ENCODE measurements around the gene TH.
A peak's percentile ranks its signal among the peaks of the same experiment; 100 is the strongest.

TH gene

GRCh38 chr11:2208691-2209369 is 37.2 kb upstream of the TH start:
- DNase-seq (ENCODE audit: low spot score): peak; percentile 45

- DNase-seq (ENCODE audit: low spot score): no peak
These were observed 36.4 kb upstream of the TH start for GRCh38 chr11:2207773-2208621.

DNA sequence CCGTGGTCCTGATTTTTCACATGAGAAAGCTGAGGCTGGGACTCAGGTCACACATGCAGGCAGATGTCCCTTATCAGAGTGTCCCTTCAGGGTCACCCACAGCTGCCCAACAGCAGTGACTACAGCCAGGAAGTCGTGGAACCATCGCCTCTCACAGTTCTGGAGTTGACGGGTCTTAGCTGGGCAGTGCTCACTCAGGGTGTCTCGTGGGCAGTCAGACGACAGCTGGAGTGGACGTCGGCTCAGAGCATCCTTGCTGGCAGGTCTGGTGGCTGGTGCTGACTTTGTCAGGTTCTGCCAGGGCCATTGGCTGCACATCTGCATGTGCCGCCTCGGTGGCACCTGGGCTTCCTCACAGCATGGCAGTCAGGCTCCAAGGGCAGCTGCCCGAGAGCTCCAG is 35.6 kb upstream of the TH start:
- no peak for DNase-seq (ENCODE audit: low spot score)

- no peak for DNase-seq (ENCODE audit: low spot score)
These were observed 34.5 kb upstream of the TH start for GRCh38 chr11:2205981-2206690.

DNA sequence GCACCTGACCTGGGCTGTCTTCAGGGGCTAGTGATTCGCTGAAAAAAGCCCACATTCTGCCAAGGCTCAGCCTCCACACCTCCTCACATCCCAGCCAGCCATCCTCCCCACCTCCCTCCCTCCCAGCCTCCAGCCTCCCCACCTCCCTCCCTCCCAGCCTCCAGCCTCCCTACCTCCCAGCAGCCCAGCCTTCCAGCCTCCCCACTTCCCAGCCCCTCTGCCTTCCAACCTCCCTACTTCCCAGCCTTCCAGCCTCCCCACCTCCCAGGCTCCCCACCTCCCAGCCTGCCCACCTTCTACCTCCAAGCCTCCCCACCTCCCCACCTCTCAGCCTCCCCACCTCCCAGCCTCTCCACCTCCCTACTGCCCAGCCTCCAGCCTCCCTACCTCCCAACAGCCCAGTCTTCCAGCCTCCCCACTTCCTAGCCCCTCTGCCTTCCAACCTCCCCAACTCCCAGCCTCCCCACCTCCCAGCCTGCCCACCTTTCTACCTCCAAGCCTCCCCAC is 33.7 kb upstream of the TH start:
- DNase-seq (ENCODE audit: low spot score): no peak

GRCh38 chr11:2204361-2205213 is 33.0 kb upstream of the TH start:
- DNase-seq (ENCODE audit: low spot score): no peak

- DNase-seq (ENCODE audit: low spot score): no peak
These were observed 32.0 kb upstream of the TH start for GRCh38 chr11:2203440-2204259.

- DNase-seq (ENCODE audit: low spot score): no peak
These were observed 31.4 kb upstream of the TH start for GRCh38 chr11:2202900-2203439.

DNA sequence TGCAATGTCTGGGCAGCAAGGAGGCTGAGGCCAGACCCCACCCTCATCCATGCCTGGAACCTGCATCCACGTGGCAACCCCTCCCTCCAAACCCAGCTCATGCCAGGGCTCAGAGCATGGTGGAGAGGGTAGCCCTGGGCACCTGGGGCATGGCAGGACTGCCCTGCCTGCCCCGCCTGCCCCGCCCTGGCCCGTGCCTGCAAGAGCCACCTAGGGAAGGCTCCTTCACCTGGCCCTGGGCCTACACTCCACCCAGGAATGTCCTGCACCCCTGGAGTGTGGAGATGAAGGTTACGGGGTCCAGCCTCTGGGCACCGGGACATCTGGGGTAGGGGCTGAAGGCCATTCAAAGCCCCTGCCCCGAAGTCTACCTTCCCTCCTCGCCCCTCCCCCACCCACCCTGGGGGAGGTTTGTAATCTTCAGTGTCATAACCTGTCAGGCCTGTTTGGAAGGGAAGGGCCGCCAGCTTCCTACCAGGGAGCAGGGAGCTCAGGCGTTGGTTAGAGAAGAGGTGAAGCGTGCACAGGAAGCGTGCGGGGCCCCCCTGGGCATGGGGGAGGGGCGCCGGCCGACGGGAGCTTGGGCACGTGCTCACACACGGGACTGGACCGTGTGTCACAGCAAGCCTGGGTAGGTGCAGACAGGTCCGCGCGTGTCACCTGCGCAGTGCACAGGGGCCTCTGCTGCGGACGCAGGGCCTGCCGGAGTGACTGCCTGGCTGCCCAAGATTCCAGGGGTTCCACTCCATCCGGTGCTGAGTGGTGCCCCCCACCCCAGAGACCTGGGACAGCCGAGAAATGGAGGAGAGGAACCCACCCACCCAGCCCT is 30.7 kb upstream of the TH start:
- no peak for DNase-seq (ENCODE audit: low spot score)

DNA sequence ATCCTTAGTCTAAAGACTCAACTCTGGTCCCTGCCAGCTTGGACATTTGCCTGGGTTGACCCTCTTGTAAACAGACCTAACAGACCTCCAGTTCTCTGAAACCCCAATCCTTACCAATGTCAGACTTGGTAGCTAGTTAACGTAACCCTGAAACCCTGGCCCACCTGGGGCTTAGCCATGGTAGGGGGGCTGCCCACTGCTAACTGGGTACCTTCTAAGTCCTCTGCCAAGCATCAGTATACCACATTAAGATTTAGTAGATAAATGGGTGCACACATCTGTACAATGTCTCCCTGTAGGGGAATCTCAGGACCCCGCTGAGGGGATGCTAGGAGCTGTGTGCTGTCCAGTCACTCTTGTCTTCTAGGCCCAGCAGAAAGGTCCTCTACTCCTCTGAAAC is 29.9 kb upstream of the TH start:
- no peak for DNase-seq (ENCODE audit: low spot score)

DNA sequence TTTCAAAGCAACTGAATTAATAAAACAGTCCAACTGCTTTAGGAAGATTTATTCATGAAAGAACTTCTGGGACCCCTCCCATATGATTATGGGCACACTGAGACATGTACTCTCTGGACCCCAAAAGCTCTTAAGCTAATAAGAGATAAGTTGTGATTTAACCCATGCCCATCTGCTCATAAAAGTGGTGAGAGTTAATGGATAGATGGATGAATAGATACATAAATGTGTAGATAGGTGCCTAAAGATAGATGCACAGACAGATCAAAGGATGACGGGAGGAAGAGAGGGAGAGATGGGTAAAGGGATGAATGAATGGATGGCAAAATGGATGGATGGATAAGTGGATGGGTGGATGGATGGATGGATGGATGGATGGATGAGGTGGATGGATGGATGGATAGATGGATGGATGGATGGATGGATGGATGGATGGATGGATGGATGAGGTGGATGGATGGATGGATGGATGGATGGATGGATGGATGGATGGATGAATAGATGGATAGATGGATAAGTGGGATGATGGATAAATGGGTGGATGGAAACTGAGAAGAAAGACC is 29.4 kb upstream of the TH start:
- DNase-seq (ENCODE audit: low spot score): no peak

- no peak for DNase-seq (ENCODE audit: low spot score)
These were observed 28.9 kb upstream of the TH start for GRCh38 chr11:2200536-2200935.

DNA sequence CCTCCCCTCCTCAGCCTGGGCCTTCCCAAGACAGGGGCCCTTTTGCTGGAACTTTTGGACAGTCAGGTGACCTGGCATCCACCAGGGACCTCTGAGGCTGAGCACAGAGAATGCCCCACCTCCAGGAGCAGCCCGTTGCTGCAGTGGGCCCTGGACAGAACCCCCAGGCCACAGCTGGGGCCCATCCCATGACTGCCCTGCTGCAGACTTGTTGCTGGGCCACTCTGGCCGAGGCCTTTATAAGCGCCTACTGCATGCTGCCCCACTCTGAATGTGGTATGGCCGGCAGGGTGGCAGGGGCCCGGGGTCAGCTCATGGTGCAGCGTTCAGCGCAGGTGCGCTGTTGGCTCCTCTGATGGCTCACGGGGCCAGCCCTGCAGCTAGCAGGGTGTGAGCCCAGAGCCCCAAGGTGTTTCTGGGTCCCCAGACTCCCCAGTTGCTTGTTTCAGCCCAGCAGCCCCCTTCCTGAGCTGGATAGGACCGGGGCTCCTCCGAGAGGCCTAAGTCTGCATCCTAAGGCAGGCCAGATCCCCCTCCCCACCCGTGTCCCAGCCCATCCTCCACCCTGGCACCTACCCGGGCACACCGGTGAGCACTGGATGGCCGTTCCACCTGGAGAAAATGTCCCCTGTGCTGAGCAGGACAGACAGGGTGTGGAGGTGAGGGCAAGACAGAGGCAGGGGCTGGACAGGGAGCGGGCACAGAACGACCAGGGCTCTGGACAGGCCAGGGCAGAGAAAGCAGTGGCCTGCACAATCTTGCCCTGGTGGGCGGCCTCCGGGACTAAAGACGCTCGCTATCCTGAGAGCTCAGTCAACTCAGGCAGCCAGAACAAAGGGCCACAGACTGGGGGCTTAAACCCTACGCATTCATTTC is 28.1 kb upstream of the TH start:
- DNase-seq (ENCODE audit: low spot score): no peak

- no peak for DNase-seq (ENCODE audit: low spot score)
These were observed 27.2 kb upstream of the TH start for GRCh38 chr11:2198621-2199365.

DNA sequence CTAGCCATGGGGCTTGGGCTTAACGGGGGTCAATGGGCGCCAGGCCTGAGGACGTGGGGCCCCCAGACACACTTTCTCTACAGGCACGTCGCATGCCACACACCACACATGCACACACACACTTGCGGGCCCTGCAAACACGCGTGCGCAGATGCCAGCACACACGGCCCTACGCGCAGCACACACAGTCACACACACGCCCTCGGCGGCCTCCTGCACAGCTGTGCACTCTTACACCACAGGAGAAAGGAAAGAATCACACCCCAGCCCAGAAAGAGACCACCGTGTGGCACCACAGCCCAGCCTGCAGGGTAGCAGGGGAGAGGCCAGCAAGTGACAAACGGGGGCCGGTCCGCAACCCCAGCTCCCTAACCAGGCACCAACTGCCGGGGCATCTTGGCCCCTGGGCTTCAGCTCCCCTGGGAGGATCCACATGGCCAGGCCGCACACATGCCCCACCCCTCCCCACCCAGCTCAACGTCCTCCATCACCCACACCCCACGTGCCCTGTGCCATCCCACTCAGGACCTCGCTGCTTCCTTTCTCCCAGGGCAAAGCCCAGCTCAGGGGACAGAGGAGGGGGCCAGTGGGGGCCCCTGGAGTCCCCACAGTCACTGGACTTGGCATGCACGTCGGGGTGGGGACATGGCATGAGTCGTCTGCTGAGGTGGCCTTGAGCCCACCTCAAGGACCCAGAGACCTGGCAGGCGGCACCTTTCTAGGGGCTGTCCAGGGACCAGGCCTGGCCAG is 26.3 kb upstream of the TH start:
- no peak for DNase-seq (ENCODE audit: low spot score)

GRCh38 chr11:2196970-2197770 is 25.6 kb upstream of the TH start:
- peak; percentile 78 for DNase-seq (ENCODE audit: low spot score)
